Measurements from ENCODE around the gene ZNFX1.

Gene ZNFX1

GRCh38 chr20:49278818-49279676, 1.2 kb upstream of the ZNFX1 start:
- DNase-seq (ENCODE audit: low read depth) = no peak

GRCh38 chr20:49277786-49278035, 146 bp downstream of the ZNFX1 start:
- DNase-seq (ENCODE audit: low read depth) = no peak

GRCh38 chr20:49276961-49277785, 684 bp downstream of the ZNFX1 start:
- DNase-seq (ENCODE audit: low read depth) = peak; percentile 22

GRCh38 chr20:49276161-49276960, 1.5 kb downstream of the ZNFX1 start:
- peak; percentile 31 for DNase-seq (ENCODE audit: low read depth)

GRCh38 chr20:49275636-49276035, 2.2 kb downstream of the ZNFX1 start:
- DNase-seq (ENCODE audit: low read depth) = no peak

- DNase-seq (ENCODE audit: low read depth) = no peak
These were observed 2.6 kb downstream of the ZNFX1 start for GRCh38 chr20:49275216-49275615.

- no peak for DNase-seq (ENCODE audit: low read depth)
These were observed 4.1 kb downstream of the ZNFX1 start for GRCh38 chr20:49273696-49274277.

GRCh38 chr20:49272654-49273053, 5.2 kb downstream of the ZNFX1 start:
- DNase-seq (ENCODE audit: low read depth) = no peak

GRCh38 chr20:49270736-49271135, 7.1 kb downstream of the ZNFX1 start:
- no peak for DNase-seq (ENCODE audit: low read depth)

- no peak for DNase-seq (ENCODE audit: low read depth)
These were observed 7.7 kb downstream of the ZNFX1 start for GRCh38 chr20:49270177-49270576.

GRCh38 chr20:49268600-49269365, 9.1 kb downstream of the ZNFX1 start:
- DNase-seq (ENCODE audit: low read depth) = no peak

- no peak for DNase-seq (ENCODE audit: low read depth)
These were observed 10.5 kb downstream of the ZNFX1 start for GRCh38 chr20:49267327-49267726.

GRCh38 chr20:49262444-49262843, 15.4 kb downstream of the ZNFX1 start:
- no peak for DNase-seq (ENCODE audit: low read depth)

- DNase-seq (ENCODE audit: low read depth) = no peak
These were observed 16.7 kb downstream of the ZNFX1 start for GRCh38 chr20:49261173-49261572.

- DNase-seq (ENCODE audit: low read depth) = no peak
These were observed 17.6 kb downstream of the ZNFX1 start for GRCh38 chr20:49260218-49260617.

- no peak for DNase-seq (ENCODE audit: low read depth)
These were observed 18.1 kb downstream of the ZNFX1 start for GRCh38 chr20:49259799-49260198.

- no peak for DNase-seq (ENCODE audit: low read depth)
These were observed 18.6 kb downstream of the ZNFX1 start for GRCh38 chr20:49259284-49259683.

GRCh38 chr20:49256261-49256660, 21.6 kb downstream of the ZNFX1 start:
- no peak for DNase-seq (ENCODE audit: low read depth)

- DNase-seq (ENCODE audit: low read depth) = no peak
These were observed 25.1 kb downstream of the ZNFX1 start for GRCh38 chr20:49252556-49253350.

- DNase-seq (ENCODE audit: low read depth) = no peak
These were observed 28.8 kb downstream of the ZNFX1 start for GRCh38 chr20:49248879-49249665.

All from stimulated activated CD8-positive, alpha-beta memory T cell treated with anti-CD3 and anti-CD28 coated beads, Interleukin-12 subunit alpha, Interleukin-12 subunit beta, amount 100 ng/mL, for 4 hours (primary cell).